Fibroblast of skin of right quadriceps (primary cell): ENCODE data around the gene PAAF1.

ENCODE experiments used
- DNase-seq: peaks from one replicate; pipeline ENCODE4 v3.0.0-alpha.2; 2013

The PAAF1 gene

DNA sequence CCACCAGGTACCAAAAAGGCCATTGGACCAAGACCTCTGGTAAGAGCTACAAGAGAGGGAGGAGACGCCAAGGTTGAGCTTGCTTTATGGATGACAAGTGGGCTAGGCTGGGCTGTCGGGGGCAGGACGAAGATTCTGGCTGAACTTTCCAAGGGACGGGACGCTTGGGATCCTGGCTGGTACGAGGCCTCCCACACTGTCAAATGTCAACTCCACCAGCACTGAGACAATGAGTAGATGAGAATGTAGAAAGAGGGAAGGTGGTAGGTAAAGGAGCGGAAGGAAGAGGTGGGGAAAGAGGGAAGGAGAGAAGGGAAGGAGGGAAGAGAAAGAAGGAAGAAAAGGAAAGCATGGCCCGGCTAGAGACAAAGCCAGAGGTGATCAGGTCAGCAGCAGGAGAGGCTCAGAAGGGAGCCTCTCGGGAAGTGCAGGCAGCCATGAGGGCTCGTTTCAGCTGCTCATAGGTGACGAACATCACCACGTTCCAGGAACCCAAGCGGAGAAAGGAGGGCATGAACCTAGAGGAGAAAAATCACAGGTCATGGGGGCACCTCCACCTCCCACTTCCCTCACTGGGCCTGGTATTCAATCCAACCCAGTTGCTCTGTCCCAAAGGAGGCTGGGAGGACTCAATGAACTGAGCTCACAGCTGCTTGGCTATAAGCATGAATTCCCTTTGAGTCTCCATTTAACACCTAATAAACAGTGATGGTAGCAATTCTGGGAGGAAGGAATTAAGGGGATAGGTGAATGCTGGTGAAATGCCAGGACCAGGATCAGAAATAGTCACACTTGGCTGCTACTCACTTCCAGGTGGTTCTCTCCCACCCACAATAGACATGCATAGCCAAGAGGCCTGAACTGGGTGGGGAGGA lies 98.0 kb downstream of the PAAF1 start:
- no peak for DNase-seq

DNA sequence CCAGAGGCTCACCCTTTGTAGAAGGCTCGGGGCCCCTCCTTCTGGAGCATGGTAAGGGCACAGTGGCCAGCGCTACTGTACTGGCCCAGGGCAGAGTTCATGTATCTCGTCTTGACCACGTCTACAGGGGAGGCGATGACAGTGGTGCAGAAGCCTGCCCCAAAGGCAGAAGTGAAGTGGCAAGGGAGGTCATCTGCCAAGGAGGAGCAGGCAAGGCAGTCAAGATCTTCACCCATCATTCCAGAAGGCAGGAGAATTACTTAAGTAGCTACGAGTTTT lies 98.6 kb downstream of the PAAF1 start:
- DNase-seq: no peak

DNA sequence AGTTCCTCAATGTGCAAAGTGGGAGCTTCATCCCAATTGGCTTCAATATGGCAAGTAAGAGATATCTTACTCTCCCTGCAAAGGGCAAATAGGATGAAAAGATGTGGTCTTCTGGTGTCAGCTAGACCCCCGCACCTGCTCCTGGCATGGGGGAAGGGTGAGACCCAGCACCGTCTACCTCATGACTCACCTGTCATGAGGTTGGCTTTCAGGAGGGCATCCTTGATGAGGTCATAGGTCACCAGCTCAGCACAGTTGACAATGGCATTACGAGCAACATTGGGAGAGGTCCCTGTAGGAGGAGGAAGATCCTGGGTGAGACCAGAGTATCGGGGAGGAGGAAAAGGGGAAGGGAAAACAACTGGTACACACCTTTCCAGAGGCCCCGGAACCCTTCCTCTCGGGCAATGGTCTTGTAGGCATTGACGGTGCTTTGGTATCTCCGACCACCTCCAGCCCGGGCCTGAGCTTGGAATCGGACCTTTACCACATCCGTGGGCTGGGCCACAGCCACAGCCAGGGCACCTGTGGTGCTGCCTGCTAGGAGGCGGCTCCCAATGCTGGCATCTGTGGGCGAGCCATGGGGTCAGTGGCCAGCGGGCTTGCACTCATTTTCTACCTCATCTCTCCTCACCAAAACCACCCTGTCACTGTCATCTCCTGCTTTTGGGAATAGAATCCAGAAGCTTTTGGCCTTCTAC lies 99.8 kb downstream of the PAAF1 start:
- no peak for DNase-seq

DNA sequence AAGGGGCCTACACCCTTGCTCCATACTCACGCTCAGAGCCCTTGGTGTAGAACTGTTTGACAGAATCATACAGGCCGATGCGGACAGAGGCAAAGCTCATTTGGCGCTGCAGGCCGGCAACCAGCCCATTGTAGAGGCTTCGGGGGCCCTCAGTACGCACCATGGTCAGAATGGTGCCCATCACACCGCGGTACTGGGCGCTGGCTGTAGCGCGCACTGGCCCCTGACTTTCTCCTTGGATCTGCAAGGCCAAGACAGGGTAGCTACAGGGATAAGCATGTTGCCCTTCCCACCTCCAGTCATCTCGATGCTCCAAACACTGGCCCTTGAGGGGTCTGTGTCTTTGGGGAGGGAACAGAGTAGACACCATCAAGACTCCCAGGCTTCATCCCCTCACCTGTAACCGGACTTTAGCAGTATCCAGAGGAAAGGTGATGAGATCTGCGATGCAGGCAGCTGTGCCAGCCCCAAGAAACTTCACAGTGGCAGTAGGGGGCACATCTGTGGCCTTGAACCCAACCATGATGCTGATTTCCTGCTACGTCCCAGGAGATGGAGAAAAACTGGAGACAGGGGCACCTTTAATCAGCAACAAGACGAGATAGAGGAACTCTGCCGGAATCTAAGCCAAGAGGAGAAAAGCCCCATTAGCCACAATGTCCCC lies 101.2 kb downstream of the PAAF1 start:
- no peak for DNase-seq

DNA sequence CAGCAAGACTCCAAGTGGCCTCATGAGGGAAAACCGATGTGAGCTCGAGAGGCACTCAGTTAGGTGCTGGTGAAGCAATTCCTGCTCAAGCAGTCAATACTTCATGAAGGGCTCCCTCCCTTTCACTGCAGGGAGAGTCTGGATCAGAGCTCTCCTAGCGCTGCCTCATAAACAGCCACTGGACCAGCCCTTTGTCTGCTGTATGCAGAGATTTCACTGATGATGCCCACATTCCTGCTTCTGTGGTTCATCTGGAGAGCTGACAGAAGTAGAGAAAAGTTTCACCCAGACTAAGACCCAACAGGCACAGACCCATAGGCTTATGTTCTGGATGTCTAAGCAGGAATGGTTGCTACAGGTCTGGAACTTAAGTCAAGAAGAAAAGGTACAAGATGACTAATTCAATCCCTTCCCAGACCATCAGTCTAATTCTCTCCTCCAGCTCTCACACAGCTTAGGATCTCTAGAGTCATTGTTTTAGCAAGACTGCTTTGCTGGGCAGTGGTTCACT lies 101.8 kb downstream of the PAAF1 start:
- no peak for DNase-seq

DNA sequence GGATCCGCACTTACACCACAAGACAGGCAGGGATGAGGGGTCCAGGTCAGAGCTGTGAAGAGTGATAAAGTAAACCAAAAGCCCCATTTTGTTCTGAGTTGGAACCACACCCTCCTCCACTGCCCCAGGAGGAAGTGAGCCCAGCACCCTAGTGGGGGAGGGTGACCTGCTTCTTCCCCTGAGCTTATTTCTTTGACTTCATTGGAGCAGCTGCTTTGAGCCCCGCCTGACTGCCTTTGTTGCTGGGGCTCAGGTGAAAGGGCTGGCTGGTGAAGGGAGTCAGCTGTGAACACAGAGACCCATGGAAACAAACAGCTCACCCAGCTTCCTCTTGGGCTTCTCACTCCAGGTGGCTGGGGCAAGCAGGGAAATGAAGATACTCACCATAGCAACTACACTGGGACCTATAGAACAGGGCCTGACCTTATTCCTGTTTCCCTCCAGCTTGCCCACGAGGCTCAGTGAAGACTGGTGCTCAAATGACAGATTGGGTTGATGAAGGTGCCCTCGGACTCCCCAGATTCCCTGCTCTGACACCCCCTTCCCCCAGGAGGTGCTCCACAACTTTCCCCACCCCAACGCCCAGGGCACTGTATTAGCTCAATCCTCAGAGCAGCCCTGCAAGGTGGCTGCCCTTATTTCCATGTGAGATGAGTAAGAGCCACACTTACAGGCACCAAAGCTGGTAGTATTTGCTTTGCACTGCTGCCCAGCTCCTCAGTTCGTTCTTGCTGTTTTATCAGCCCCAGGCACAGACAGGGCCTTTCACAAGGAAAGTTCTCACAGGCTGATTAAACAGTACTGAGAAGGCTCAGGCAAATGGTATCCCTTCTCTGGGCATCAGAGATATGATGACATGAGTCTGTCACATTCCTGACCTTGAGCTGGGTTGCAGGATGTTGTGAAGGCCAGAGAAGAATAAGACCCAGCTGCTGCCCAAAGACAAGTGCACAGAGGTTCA lies 103.5 kb downstream of the PAAF1 start:
- DNase-seq: no peak
